Liver (tissue), 9 donors: ENCODE measurements around the gene PCTP. TPM values are rescaled to one million over a fixed set of nuclear protein-coding genes. Genes with fewer than 3 reads are reported as not detected.

Experiments used
- DNase-seq: peaks from one replicate; pipeline ENCODE4 v3.0.0-alpha.2; 2017; ENCODE audit warnings: low spot score
- H3K27ac ChIP-seq, 2 donors: one replicate each; pipeline ENCODE4 v1.7.0; 2013; ENCODE audit warnings: inconsistent platforms in 2 of 2, low read length in 2 of 2, control low read depth in 1 of 2, low read depth in 1 of 2, mild to moderate bottlenecking in 1 of 2
- H3K27me3 ChIP-seq, 4 donors: one replicate each; pipeline versions ENCODE4 v1.6.1 to v1.7.0; 2013; ENCODE audit warnings: low read length in 3 of 4, inconsistent platforms in 1 of 4, mild to moderate bottlenecking in 1 of 4, moderate library complexity in 1 of 4; ENCODE audit not compliant: control insufficient read depth in 4 of 4, insufficient read depth in 4 of 4
- H3K36me3 ChIP-seq, 4 donors: one replicate each; pipeline versions ENCODE4 v1.6.1 to v1.7.0; 2013; ENCODE audit warnings: low read length in 3 of 4, mild to moderate bottlenecking in 3 of 4, low read depth in 1 of 4, moderate library complexity in 1 of 4; ENCODE audit not compliant: control insufficient read depth in 4 of 4, insufficient read depth in 3 of 4
- H3K4me1 ChIP-seq, 4 donors: one replicate each; pipeline versions ENCODE4 v1.6.1 to v1.7.0; 2013; ENCODE audit warnings: low read length in 3 of 4, mild to moderate bottlenecking in 3 of 4, moderate library complexity in 1 of 4; ENCODE audit not compliant: control insufficient read depth in 4 of 4, insufficient read depth in 4 of 4
- H3K4me3 ChIP-seq, 3 donors: one replicate each; pipeline versions ENCODE4 v1.6.1 to v1.7.0; 2013; ENCODE audit warnings: low read length in 3 of 3, control low read depth in 1 of 3, low read depth in 1 of 3, mild to moderate bottlenecking in 1 of 3
- H3K9ac ChIP-seq, 2 donors: one replicate each; pipeline ENCODE4 v1.7.0; 2013; ENCODE audit warnings: low read length in 2 of 2, mild to moderate bottlenecking in 2 of 2, moderate library complexity in 2 of 2, control low read depth in 1 of 2, low read depth in 1 of 2
- H3K9me3 ChIP-seq, 4 donors: one replicate each; pipeline versions ENCODE4 v1.6.1 to v1.7.0; 2013; ENCODE audit warnings: low read length in 3 of 4; ENCODE audit not compliant: control insufficient read depth in 4 of 4
- EGR1 ChIP-seq, 2 donors: IDR thresholded peaks; 2 replicates each; pipeline ENCODE4 v1.6.1; 2016 to 2018; ENCODE audit warnings: antibody characterized with exemption in 2 of 2, low read depth in 2 of 2
- FOXA1 ChIP-seq: IDR thresholded peaks from 2 replicates; pipeline ENCODE4 v1.6.1; 2016; ENCODE audit warnings: antibody characterized with exemption
- FOXA2 ChIP-seq: IDR thresholded peaks from 2 replicates; pipeline ENCODE4 v1.6.1; 2016; ENCODE audit warnings: antibody characterized with exemption
- HNF4A ChIP-seq, 2 donors: conservative IDR thresholded peaks; 2 replicates each; pipeline ENCODE4 v1.6.1; 2016; ENCODE audit warnings: antibody characterized with exemption in 2 of 2, mild to moderate bottlenecking in 2 of 2
- HNF4G ChIP-seq: IDR thresholded peaks from 2 replicates; pipeline ENCODE4 v1.6.1; 2016; ENCODE audit warnings: antibody characterized with exemption
- JUND ChIP-seq, 2 donors: IDR thresholded peaks; 2 replicates each; pipeline ENCODE4 v1.6.1; 2016; ENCODE audit warnings: antibody characterized with exemption in 2 of 2
- MAX ChIP-seq: IDR thresholded peaks from 2 replicates; pipeline ENCODE4 v1.6.1; 2016; ENCODE audit warnings: antibody characterized with exemption
- NR2F2 ChIP-seq: IDR thresholded peaks from 2 replicates; pipeline ENCODE4 v1.6.1; 2016; ENCODE audit warnings: antibody characterized with exemption
- RAD21 ChIP-seq, 2 donors: IDR thresholded peaks; 2 replicates each; pipeline ENCODE4 v1.6.1; 2016; ENCODE audit warnings: antibody characterized with exemption in 2 of 2, mild to moderate bottlenecking in 2 of 2
- RXRA ChIP-seq, 2 donors: IDR thresholded peaks; 2 replicates each; pipeline ENCODE4 v1.6.1; 2017 to 2018; ENCODE audit warnings: antibody characterized with exemption in 2 of 2, mild to moderate bottlenecking in 1 of 2
- SP1 ChIP-seq: IDR thresholded peaks from 2 replicates; pipeline ENCODE4 v1.6.1; 2018; ENCODE audit warnings: antibody characterized with exemption, mild to moderate bottlenecking
- TAF1 ChIP-seq: conservative IDR thresholded peaks from 2 replicates; pipeline ENCODE4 v1.6.1; 2016; ENCODE audit warnings: antibody characterized with exemption, mild to moderate bottlenecking
- YY1 ChIP-seq: IDR thresholded peaks from 2 replicates; pipeline ENCODE4 v1.6.1; 2016; ENCODE audit warnings: antibody characterized with exemption, mild to moderate bottlenecking
- WGBS: extraction: QIAGEN DNeasy Blood & Tissue Kit; methylation state at CpG from one replicate; pipeline ENCODE4 v1.1.7; 2013; 5-methylcytosine and 5-hydroxymethylcytosine counted together
- polyA plus RNA-seq, 2 donors: library from polyadenylated mRNA; stranded (reverse) in 1 of 2; unstranded in 1 of 2; fragments of 200-250 nt in 1 of 2; fragments of >200 nt in 1 of 2; fragmentation: Nextera tagmentation in 1 of 2; extraction: Ambion mirVana in 1 of 2; gene quantifications; one replicate each; pipeline versions ENCODE4 v1.2.1 to v1.2.3, GENCODE V29; 2013 to 2015
- total RNA-seq, 2 donors: library from RNA; depleted of rRNA; stranded (reverse); fragments of >200 nt; gene quantifications; one replicate each; pipeline ENCODE4 v1.2.3, GENCODE V29; 2014
- TF ChIP-seq, protein P1 (sequence below): IDR thresholded peaks from 2 replicates; pipeline ENCODE4 v1.6.1; 2016; ENCODE audit warnings: antibody characterized with exemption
- TF ChIP-seq, protein P2 (sequence below): IDR thresholded peaks from 2 replicates; pipeline ENCODE4 v1.6.1; 2016; ENCODE audit warnings: antibody characterized with exemption
- TF ChIP-seq, protein P3 (sequence below): fragments of 150-350 bp; IDR thresholded peaks from 2 replicates; pipeline ENCODE4 v1.5.1; 2017; ENCODE audit warnings: improper control_type of control experiment, low read depth, low read length; ENCODE audit not compliant: missing input control
- donor health status: healthy.
- donor health status: healthy.
- donor health status: healthy.
- donor health status: healthy.
- donor health status: healthy.

The PCTP gene
- total and polyA plus RNA-seq, 4 donors = 25.0 to 79.0 (median 55.8) TPM

DNA sequence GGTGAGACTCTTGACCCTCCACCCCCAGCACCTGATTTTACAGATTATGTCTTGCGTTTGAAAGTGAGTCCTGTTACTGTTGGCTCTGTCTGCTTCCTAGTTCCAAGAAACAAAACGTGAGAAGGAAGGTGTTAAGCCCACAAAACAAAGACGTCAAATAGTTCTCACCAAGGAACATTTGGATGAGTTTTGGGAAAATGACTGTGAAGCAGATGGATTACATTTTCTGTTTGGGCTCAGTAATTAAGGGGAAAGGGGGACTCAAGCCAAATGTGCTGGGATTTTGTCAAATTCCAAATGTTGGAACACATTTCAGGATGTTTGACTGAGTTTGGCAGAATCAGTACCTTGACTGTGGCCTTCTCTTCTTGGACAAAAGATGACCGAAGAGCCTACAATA lies 71.2 kb downstream of the PCTP start:
- H3K4me1 ChIP-seq = peaks cover 0 to 2% (median 0%) of the 10 kb centered on the region in 4 donors
- no peaks in the 10 kb centered on the region for H3K27me3 ChIP-seq
- no peak overlapping the region for H3K27ac ChIP-seq
- TF ChIP-seq FOXA2 (no peak), NR2F2 (no peak), SP1 (no peak), YY1 (no peak), RAD21 (IDR thresholded peaks at IDR 0.05) (no peak), EGR1 (IDR thresholded peaks at IDR 0.05; ENCODE audit: low read depth in 2 of 2) (no peak), TAF1 (no peak), FOXA1 (no peak)
- TF ChIP-seq, protein P1, sequence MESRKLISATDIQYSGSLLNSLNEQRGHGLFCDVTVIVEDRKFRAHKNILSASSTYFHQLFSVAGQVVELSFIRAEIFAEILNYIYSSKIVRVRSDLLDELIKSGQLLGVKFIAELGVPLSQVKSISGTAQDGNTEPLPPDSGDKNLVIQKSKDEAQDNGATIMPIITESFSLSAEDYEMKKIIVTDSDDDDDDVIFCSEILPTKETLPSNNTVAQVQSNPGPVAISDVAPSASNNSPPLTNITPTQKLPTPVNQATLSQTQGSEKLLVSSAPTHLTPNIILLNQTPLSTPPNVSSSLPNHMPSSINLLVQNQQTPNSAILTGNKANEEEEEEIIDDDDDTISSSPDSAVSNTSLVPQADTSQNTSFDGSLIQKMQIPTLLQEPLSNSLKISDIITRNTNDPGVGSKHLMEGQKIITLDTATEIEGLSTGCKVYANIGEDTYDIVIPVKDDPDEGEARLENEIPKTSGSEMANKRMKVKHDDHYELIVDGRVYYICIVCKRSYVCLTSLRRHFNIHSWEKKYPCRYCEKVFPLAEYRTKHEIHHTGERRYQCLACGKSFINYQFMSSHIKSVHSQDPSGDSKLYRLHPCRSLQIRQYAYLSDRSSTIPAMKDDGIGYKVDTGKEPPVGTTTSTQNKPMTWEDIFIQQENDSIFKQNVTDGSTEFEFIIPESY = no peak
- TF ChIP-seq, protein P2, sequence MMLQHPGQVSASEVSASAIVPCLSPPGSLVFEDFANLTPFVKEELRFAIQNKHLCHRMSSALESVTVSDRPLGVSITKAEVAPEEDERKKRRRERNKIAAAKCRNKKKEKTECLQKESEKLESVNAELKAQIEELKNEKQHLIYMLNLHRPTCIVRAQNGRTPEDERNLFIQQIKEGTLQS = no peak
- TF ChIP-seq, protein P3, sequence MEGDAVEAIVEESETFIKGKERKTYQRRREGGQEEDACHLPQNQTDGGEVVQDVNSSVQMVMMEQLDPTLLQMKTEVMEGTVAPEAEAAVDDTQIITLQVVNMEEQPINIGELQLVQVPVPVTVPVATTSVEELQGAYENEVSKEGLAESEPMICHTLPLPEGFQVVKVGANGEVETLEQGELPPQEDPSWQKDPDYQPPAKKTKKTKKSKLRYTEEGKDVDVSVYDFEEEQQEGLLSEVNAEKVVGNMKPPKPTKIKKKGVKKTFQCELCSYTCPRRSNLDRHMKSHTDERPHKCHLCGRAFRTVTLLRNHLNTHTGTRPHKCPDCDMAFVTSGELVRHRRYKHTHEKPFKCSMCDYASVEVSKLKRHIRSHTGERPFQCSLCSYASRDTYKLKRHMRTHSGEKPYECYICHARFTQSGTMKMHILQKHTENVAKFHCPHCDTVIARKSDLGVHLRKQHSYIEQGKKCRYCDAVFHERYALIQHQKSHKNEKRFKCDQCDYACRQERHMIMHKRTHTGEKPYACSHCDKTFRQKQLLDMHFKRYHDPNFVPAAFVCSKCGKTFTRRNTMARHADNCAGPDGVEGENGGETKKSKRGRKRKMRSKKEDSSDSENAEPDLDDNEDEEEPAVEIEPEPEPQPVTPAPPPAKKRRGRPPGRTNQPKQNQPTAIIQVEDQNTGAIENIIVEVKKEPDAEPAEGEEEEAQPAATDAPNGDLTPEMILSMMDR = no peak
- H3K36me3 ChIP-seq = no peaks in the 10 kb centered on the region
- DNase-seq = no peak
- H3K4me3 ChIP-seq = no peak overlapping the region
- no peaks in the 10 kb centered on the region for H3K9me3 ChIP-seq
- WGBS = 86% methylated on average over 4 of the region's 4 CpGs
- no peak overlapping the region for H3K9ac ChIP-seq

GRCh38 chr17:55825213-55825612 lies 74.4 kb downstream of the PCTP start:
- Histone ChIP-seq H3K4me3 (no peak overlapping the region), H3K36me3 (no peaks in the 10 kb centered on the region), H3K27ac (no peak overlapping the region), H3K9ac (no peak overlapping the region), H3K27me3 (no peaks in the 10 kb centered on the region), H3K9me3 (no peaks in the 10 kb centered on the region), H3K4me1 (peaks cover 0 to 6% (median 2%) of the 10 kb centered on the region in 4 donors)
- no peak for TF ChIP-seq FOXA2
- no peak for TF ChIP-seq TAF1
- TF ChIP-seq RXRA (IDR thresholded peaks at IDR 0.05) = no peak
- no peak for TF ChIP-seq MAX
- TF ChIP-seq RAD21 (IDR thresholded peaks at IDR 0.05) = peak; percentile 75 to 76
- TF ChIP-seq EGR1 (IDR thresholded peaks at IDR 0.05; ENCODE audit: low read depth in 2 of 2) = no peak
- TF ChIP-seq HNF4A (conservative IDR thresholded peaks at IDR 0.05) = no peak
- TF ChIP-seq, protein P2 = no peak
- TF ChIP-seq JUND (IDR thresholded peaks at IDR 0.05) = no peak
- no peak for TF ChIP-seq FOXA1
- no peak for TF ChIP-seq SP1
- TF ChIP-seq, protein P3 = peak; percentile 43
- TF ChIP-seq HNF4G = no peak
- WGBS = 53% methylated on average over 2 of the region's 2 CpGs
- DNase-seq = no peak

Other genes starting within 250 kb of the PCTP start
- not detected for gene SMIM36, start 239.6 kb upstream of the PCTP start, total RNA-seq
- gene SMIM36, start 239.6 kb upstream of the PCTP start, polyA plus RNA-seq = not detected
- gene TMEM100, start 28.2 kb upstream of the PCTP start, total RNA-seq = 1 to 10 TPM in 1 of 2 donors, under 1 TPM in 1; 0.09 to 4.8 TPM
- 1 to 10 TPM; 2.2 to 2.4 TPM for gene TMEM100, start 28.2 kb upstream of the PCTP start, polyA plus RNA-seq